Epithelial cell of proximal tubule (primary cell): Measurements from ENCODE around the gene TMEM123. TPM values are rescaled to one million over a fixed set of nuclear protein-coding genes. Genes with fewer than 3 reads are reported as not detected.

Experiments
- DNase-seq: peaks from one replicate; pipeline ENCODE4 v3.0.0-alpha.2; 2011; ENCODE audit warnings: low read depth
- H3K4me3 ChIP-seq: 2 replicates; pipeline ENCODE4 v1.5.1; 2011; ENCODE audit warnings: low read depth, mild to moderate bottlenecking, low read length
- total RNA-seq: library from RNA; depleted of rRNA; stranded (reverse); fragments of >200 nt; gene quantifications from 2 replicates; pipeline ENCODE4 v1.2.3, GENCODE V29; 2015
- TF ChIP-seq, protein P1 (sequence below): conservative IDR thresholded peaks from 2 replicates; pipeline ENCODE4 v1.5.1; 2012; ENCODE audit warnings: low read depth, mild to moderate bottlenecking, low read length

The TMEM123 gene
- total RNA-seq, 1 donor from 2014 or later = 137 TPM

DNA sequence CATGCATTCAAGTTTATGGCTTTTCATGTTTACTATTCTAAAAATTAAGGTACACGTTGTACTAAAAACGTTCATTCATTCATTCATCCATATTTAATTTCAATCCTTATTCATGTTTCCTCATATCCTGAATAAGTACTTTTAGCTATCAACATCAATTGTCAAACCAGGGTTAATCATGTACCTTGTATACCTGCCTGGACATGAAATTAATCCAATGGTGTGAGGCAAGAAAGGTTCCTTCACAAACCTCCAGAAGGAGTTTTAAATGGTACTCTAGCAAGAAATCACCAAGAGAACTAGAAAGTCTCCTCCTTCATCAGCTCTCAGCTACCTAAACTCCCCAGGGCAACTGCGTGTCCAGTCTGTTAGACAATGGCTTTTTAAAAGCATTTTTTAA lies 33.4 kb downstream of the TMEM123 start:
- TF ChIP-seq, protein P1, sequence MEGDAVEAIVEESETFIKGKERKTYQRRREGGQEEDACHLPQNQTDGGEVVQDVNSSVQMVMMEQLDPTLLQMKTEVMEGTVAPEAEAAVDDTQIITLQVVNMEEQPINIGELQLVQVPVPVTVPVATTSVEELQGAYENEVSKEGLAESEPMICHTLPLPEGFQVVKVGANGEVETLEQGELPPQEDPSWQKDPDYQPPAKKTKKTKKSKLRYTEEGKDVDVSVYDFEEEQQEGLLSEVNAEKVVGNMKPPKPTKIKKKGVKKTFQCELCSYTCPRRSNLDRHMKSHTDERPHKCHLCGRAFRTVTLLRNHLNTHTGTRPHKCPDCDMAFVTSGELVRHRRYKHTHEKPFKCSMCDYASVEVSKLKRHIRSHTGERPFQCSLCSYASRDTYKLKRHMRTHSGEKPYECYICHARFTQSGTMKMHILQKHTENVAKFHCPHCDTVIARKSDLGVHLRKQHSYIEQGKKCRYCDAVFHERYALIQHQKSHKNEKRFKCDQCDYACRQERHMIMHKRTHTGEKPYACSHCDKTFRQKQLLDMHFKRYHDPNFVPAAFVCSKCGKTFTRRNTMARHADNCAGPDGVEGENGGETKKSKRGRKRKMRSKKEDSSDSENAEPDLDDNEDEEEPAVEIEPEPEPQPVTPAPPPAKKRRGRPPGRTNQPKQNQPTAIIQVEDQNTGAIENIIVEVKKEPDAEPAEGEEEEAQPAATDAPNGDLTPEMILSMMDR = no peak
- H3K4me3 ChIP-seq = no peak overlapping the region
- DNase-seq = no peak

DNA sequence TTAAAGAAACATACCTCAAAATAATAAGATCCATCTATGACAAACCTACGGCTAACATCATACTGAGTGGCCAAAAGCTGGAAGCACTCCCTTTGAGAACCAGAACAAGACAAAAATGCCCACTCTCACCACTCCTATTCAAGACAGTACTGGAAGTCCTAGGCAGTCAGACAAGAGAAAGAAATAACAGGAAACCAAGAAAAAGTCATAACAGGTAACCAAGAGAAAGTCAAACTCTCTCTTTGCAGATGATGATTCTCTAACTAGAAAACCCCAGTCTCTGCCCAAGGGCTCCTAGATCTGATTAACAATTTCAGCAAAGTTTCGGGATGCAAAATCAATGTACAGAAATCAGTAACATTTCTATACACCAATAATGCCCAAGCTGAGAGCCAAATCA lies 35.6 kb downstream of the TMEM123 start:
- TF ChIP-seq, protein P1 = no peak
- no peak overlapping the region for H3K4me3 ChIP-seq
- no peak for DNase-seq

DNA sequence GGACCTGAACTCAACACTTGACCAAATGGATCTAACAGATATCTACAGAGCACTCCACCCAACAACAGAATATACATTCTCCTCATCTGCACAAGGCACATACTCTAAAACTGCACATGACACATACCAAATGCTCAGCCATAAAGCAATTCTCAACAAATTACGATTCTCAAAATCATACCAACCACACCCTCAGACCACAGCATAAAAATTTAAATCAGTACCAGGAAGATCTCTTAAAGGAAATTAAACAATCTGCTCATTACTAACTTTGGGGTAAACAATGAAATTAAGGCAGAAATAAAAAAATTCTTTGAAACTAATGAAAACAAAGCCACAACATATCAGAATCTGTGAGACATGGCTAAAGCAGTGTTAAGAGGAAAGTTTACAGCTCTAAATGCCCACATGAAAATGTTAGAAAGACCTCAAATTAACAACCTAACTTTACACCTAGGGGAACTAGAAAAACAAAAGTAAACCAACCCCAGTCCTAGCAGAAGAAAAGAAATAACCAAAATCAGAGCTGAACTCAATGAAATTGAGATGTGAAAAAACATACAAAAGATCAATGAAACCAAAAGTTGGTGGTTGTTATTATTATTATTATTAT lies 37.2 kb downstream of the TMEM123 start:
- TF ChIP-seq, protein P1 = no peak
- no peak overlapping the region for H3K4me3 ChIP-seq
- no peak for DNase-seq

DNA sequence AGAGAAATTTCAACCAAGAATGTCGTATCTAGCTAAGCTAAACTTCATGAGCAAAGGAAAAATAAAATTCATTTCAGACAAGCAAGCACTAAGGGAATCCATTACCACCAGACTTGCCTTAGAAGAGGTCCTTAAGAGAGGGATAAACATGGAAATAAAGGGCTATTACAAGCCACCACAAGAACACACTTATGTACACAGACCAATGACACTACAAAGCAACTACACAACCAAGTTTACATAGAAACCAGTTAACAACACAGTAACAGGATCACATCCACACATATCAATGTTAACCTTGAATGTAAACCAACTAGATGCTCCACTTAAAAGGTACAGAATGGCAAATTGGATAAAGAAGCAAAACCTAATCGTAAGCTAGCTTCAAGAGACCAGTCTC lies 38.0 kb downstream of the TMEM123 start:
- TF ChIP-seq, protein P1 = no peak
- H3K4me3 ChIP-seq = no peak overlapping the region
- DNase-seq = no peak

DNA sequence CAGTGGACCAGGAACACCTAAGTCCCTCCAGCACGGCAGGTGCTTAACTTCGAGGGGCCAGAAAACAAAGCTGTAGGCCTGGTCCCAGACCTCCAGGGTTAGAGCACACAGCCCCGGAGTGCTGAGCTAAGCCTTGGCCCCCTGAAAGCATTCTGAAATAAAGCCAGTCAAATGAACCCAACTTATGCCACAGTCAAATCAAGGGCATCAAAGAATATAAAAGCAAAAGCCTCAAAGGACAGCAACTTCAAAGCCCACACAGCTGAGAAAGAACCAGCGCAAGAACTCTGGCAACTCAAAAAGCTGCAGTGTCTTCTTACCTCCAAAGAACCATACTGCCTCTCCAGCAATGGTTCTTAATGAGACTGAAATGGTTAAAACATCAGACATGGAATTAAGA lies 39.1 kb downstream of the TMEM123 start:
- TF ChIP-seq, protein P1 = no peak
- DNase-seq = no peak
- H3K4me3 ChIP-seq = no peak overlapping the region

DNA sequence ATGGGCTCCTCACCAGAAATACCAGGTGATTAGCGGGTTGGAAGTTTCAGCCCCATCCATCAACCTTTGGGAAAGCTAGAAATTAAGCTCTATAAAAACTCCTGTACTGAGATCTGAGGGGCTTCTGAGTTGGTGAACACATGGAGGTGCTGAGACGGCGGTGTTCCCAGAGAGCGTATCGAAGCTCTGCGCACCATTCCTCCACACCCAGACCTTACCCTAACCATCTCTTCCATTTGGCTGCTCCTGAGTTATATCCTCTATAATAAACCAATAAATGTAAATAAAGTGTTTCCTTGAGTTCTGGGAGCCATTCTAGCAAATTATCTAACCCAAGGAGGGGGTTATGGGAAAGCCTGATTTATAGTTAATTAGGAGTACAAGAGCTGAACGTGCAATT lies 41.4 kb downstream of the TMEM123 start:
- TF ChIP-seq, protein P1 = no peak
- DNase-seq = no peak
- no peak overlapping the region for H3K4me3 ChIP-seq

DNA sequence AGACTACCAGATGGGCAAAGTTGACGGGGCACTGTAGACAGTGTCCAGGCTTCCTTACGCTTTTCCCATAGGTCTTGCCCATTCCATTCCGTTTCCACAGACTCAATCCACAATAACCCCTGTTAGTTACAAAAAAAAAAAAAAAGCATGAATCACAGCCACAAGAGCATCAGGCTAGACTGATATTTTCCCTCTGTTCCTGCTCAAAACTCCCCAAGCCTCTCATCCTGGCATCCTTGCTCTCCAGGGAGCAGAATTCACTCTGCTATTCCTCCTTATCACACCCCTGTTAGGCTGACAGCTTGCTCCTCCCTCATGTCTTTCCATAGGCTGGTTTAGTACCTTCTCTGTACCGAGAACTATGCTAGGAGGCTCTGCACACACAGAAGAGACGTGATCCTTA lies 42.2 kb downstream of the TMEM123 start:
- no peak for DNase-seq
- TF ChIP-seq, protein P1 = no peak
- no peak overlapping the region for H3K4me3 ChIP-seq
